ENCODE data around the gene TXNDC11.
A peak's percentile ranks its signal among the peaks of the same experiment; 100 is the strongest.

Gene TXNDC11

GRCh38 chr16:11688520-11688886, 54.2 kb downstream of the TXNDC11 start:
- no peak for DNase-seq

DNA sequence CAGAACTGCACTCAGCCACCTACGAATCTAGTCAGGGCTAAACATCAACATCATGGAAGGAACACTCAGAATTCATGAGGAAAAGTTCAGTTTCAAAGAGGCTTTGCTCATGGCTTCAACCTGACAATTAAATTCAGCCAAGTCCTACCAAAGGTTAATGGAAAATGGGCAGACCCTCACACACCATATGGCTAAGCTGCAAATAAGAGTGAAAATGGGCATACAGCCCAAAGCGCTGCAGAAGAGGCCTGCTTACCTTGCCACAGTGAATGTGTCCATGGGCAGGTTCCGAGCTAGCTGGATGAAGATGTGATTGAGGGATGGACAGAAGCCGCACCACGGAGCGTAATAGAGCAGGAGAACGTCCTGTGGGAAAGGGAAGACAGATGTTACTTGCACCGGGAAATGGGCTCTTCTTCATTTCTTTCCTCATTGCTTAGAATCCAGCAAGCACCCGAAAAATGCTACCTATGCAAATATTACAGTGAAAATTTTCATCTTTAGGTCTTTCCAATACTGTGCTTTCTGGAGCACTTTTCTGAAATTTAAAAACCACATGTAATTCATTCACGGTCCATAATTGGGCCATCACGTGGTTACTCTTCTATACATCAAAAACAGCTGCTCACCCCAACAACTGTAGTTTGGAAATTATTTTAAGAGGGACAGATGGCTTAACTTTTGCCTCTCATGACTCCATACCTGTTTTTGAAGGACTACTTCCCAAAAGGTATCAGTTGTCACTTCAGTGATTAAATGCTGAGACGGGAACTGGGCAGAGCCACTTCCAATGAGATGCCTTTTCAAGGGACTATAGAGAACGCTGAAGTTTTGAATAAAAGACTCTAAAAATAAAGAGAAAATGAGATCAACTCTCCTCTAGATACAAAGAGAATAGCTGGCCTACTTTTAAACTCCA, 54.8 kb downstream of the TXNDC11 start:
- DNase-seq, result no peak

GRCh38 chr16:11686713-11687380, 55.8 kb downstream of the TXNDC11 start:
- no peak for DNase-seq

GRCh38 chr16:11685844-11686618, 56.6 kb downstream of the TXNDC11 start:
- DNase-seq, result no peak

- DNase-seq, result no peak
Measured at GRCh38 chr16:11684231-11685025, 58.2 kb downstream of the TXNDC11 start.

- no peak for DNase-seq
Measured at GRCh38 chr16:11683145-11683544, 59.5 kb downstream of the TXNDC11 start.

- no peak for DNase-seq
Measured at GRCh38 chr16:11682655-11683096, 60.0 kb downstream of the TXNDC11 start.

GRCh38 chr16:11681976-11682654, 60.5 kb downstream of the TXNDC11 start:
- DNase-seq, result no peak

GRCh38 chr16:11681556-11681955, 61.1 kb downstream of the TXNDC11 start:
- peak; percentile 50 for DNase-seq

DNA sequence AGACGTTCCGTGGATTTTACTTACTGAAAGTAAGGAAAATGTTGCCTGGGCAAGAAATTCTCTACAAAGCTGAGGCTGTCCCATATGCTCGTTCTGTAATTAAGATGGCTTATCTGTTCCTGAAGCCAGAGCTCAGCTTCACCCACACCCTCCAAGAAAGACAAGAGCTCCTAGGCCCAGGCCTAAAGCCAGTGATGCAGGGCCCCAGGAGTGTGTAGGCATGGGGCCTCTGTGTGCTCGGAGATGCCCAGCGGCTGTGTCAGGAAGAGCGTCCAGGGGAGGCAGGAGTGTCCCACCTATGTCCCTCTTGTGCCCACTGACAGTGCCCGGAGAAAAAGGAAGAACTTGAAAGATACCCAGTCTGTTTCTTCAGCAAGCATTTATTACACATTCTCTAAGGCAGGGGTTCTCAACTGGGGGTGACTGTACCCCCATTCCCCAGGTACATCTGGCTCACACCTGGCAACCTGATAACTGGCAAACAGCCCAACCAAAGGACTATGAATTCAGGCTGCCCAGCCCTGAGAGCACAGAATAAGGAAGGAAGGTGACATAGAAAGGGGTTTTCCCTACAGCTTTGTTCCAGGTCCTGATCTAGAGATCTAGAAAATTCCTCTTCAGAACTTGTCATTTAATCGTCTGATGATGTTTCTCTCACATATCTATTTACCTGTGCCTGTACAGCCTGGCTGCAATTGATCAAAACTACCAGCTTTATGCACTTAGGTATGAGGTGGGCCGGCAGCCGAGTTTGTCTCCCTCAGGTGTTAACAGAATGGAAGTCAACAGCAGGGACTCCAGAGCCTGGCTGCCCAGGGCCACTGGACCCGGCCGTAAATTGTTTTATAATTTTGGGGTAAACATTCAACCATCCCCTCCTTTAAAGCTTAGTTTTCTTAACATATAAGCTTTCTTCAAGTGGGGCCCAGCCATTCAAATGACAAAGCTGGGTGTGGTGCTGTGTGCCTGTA, 62.4 kb downstream of the TXNDC11 start:
- no peak for DNase-seq

DNA sequence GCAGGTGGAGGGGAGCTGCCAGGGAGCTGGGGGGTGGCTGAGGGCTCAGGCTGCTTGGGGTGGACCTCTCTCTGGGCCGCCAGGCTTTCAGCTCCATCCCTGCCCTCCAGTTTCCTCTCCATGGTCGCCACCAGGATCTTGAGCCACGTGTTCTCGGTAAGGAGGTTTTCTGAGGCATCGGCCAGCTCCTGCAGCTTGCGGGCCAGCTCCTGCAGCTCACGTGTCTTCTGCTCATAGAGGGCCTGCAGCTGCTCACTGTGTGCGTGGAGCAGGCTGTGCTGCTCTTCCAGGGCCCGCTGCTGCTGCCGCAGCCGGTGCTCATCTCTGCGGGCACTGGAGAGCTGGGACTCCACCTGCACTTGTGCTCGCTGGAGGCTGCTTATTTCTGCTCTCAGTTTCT, 63.4 kb downstream of the TXNDC11 start:
- no peak for DNase-seq

- DNase-seq, result no peak
Measured at GRCh38 chr16:11677959-11678881, 64.4 kb downstream of the TXNDC11 start.

- no peak for DNase-seq
Measured at GRCh38 chr16:11677451-11677951, 65.2 kb downstream of the TXNDC11 start.

GRCh38 chr16:11676799-11677198, 65.9 kb downstream of the TXNDC11 start:
- no peak for DNase-seq

GRCh38 chr16:11675561-11676511, 66.8 kb downstream of the TXNDC11 start:
- no peak for DNase-seq

GRCh38 chr16:11674818-11675560, 67.7 kb downstream of the TXNDC11 start:
- no peak for DNase-seq
